Mesenteric fat pad (tissue), 1 donor: ENCODE results near the gene DPM1. TPM values are rescaled to one million over a fixed set of nuclear protein-coding genes. Genes with fewer than 3 reads are reported as not detected.

ENCODE experiments used
- DNase-seq: peaks from one replicate; pipeline ENCODE4 v3.0.0-alpha.2; 2020; ENCODE audit warnings: low spot score
- total RNA-seq: library from RNA; stranded (reverse); fragmentation: NEBNext Ultra II Directional; extraction: Animal tissue kit (Norgen Biotek cat#: 25700); gene quantifications from one replicate; pipeline ENCODE4 v1.2.1, GENCODE V29; 2021
- donor health status: DM: yes; HTN: yes; CAD: no.

Gene DPM1
- total RNA-seq, 1 donor from 2014 or later = 34.2 TPM

DNA sequence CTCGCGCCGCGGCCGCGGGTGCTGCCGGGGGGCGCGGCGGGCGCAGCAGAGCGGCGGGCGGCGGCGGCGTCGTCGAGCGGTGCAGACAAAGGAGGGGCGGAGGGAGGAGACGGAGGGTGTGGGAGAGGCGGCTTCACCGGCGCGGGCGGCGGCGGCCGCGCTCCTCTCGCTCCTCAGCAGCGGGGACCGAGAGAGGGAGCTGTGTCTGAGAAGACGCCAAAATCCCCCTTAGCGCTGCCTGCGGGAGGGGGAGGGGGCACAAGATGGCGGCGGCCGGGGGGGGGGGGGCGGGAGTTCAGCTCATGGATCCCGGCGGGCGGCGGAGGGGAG, 27.4 kb downstream of the DPM1 start:
- DNase-seq = no peak

DNA sequence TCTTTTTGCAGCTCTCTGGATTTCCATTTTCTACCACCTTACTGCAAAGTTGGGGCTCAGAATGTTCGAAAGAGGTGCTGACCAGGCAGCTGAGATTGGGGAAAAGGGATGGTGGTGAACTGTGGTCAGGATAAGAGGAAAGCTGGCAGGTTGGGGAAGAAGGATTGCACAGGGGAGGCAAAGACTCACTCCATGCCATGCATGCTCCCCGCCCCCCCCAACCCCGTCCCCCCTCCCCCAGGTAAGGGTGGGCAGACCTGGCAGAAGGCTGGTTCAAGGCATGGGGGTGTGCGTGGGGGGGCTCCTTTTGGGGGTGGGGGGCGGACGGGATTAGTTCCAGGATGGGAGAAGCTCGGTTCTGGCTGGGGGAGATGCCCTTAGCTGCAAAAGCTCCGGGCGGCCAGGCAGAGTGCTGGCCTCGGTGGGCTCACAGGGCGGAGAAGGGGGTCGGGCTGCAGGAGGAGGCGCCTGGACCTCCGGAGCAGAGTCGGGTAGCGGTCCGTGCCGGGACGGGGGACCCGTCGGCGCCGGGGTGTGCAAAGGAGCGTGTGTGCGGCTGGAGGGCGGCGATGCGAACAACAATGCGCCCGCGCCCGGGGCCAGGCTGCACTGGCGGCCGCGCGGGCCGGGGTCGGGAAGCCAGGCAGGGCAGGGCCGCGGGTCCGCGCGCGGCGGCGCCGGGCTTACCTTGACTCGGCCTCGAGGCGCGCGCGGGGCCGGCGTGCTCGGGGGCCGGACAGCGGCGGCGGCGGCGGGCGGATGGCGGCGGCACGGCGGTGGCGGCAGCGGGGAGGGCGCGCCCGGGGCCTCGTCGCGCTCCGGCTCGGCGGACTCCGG, 28.0 kb downstream of the DPM1 start:
- peak; percentile 90 for DNase-seq

DNA sequence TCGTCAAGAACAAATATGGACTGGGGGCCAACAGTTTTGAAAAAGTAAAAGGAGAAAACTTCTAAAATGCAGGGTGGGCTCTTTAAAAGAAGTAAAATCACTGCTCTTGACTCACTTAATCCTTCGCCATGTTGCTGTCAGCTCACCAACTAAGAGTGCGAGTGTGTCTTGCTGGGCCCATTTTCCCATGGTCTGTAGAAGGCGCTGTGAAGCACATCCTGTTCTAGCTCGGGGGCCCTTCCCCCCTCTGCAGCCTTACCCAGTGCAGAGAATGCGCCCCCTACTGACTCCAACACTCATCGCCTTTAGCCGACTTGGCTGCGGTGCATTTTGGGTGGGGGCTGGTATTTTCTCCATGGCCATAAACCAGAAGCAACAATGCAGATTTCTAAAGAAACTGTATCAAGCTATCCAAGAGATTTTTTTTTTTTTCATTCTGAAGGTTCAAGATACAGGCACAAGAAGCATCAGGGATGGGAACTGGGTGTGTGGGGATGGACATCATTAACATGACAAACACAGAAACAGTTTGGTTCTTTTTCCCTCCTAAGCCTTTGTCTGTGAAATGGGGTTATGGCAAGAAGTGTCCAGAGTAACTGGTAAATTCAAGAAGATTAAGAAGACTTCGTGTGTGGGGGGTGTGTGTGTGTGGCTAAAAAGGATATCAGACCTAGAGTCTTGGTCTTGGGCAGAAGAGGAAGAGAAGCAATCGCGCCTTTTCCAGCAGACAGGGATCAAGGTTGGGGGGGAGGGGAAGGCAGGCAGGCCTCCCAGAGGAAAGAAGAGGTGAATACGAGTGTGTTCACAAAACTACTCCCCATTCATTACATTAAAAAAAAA, 28.8 kb downstream of the DPM1 start:
- DNase-seq = peak; percentile 92

GRCh38 chr20:50928469-50928868, 29.9 kb downstream of the DPM1 start:
- DNase-seq = no peak

GRCh38 chr20:50926530-50926929, 31.8 kb downstream of the DPM1 start:
- DNase-seq = no peak

- no peak for DNase-seq
Observed at GRCh38 chr20:50924261-50924920, 33.9 kb downstream of the DPM1 start.

DNA sequence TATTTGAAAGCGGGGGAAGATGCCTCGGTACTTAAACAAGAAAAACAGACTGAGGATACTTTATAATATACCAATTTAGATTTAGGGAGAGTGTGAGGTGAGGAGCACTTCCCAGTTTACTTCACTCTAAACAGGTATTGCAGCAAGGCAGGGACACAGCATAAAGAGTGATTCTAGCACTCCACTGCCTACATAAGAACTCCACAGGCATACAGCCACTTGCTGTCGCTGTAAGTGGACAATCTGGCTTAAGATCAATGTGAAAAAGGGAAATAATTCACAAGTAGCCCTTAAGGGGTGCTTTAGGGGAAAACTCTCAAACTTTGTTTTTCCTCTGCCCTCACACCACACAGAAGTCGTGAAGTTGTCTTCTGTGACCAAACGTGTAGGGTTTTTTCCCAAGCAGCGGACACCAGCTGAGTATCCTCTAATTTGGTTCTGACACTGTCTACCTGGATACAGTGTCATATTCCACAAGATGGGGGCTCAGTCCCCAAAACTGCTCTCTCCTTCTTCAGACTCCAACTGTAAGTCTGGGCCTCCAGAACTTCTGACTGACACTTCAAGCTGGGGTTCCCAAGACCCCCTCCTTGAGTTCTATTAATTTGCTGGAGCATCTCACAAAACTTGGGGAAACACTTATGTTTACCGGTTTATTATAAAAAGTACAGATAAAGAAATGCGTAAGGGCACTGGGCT, 36.4 kb downstream of the DPM1 start:
- DNase-seq = no peak

DNA sequence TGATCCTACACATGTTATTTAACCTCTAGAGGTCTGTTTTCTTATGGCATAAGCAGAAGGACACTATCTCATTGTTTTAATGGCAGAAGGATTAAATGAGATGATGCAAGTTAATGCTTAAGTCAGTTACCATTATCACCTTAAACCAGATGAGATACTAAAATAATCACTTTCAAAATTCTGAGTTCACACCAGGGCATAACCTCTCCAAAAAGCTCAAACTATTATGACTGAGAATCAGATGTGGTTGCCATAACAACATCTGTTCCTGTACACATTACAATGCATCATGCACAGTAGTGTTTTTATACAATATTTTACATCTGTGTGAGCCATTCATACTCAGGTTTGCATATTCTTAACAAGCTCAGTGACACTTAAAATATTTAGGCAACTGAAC, 37.3 kb downstream of the DPM1 start:
- no peak for DNase-seq

- DNase-seq = no peak
Observed at GRCh38 chr20:50919567-50919966, 38.8 kb downstream of the DPM1 start.

DNA sequence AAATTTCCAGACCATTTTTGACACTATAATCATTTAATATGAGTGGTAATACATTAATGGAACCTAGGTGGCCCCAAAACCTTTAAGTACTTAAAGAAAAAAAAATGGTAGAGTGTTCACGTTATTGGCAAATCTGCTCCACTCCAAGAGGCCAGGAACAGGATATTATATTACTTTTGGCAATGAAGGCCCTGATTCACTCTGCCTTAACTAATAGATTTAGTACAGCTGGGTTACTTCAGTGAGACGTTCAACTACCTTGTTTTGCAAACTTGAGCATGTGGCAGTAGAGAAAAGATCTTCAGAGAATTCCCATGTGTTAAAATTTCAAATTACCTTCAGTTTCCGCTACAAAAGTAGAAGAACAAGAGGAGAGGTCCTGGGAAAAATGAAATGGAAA, 39.9 kb downstream of the DPM1 start:
- no peak for DNase-seq

DNA sequence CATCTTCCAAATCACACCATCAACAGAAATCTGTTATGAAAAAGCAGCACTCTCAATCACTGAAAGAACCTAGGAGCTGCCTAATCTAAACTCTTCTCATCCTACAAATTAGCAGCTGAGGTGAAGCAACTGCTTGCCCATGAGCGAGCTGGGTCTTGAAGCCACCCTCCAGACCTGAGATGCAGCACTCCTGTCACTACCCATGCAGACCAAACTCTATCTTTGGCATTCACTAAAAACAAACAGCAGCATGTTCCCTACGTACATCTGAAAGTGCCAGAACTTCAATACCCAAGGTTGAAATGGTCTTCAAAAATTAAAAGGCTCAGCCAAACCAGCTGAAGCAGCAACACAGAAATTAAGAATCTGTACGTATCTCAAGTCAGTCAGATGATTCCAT, 41.4 kb downstream of the DPM1 start:
- no peak for DNase-seq

DNA sequence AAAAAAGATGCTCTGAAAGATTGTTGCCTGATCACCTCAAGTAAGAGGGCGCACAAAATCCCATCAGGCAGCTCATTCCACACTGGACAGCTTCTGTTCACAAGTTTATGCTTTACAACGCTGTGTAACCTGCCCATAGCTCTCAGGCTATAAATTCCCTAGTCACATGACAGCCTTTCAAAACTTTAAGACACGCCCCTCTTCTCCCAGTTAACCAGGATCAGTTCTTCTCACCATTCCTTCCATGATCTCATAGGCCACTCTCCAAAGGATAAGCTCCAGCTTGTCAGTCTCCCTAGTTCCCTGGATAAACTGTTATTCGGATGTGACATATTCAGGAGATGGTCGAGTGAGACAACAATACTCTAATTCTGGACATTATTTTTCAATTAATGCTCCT, 42.1 kb downstream of the DPM1 start:
- no peak for DNase-seq

GRCh38 chr20:50915424-50915823, 42.9 kb downstream of the DPM1 start:
- no peak for DNase-seq

DNA sequence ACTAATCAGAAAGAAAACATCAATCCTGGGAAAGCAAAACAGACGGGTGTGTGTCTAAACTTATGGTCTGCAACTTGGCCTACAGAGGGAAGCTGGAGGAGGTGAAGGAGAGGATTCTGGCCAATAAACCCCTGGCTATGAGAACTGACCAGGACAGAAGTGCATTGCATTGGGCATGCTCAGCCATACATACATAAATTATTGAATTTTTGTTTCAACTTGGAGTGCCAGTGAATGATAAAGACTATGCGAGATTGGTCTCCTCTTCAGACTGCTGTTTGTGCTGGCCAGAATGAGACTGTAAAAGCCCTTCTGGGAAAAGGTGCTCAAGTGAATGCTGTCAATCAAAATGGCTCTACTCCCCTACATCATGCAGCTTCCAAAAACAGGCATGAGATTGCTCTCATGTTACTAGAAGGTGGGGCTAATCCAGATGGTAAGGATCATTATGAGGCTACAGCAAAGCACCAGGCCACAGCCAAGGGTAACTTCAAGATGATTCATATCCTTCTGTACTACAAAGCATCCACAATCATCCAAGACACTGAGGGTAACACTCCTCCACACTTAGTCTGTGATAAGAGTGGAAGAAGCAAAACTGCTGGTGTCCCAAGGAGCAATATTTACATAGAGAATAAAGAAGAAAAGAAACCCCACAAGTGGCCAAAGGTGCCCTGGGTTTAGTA, 44.5 kb downstream of the DPM1 start:
- DNase-seq = no peak

DNA sequence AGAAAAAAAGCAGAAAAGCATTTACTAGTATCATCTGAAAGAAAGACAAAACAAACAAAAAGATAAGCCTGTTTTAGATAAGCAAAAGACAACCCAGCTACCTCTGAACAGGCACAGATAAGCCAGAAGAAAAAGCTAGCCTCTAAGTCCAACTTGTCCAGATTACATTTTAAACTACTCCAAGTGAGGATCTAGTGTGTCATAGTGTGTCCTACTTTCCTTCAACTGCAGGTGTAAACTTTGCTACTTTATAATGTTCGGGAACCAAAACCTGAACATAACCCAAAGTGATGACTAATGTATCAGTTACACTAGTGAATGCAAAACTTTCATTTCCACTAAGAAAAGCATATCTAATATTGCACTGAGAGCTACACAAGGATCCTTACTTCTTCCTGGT, 46.6 kb downstream of the DPM1 start:
- DNase-seq = no peak

DNA sequence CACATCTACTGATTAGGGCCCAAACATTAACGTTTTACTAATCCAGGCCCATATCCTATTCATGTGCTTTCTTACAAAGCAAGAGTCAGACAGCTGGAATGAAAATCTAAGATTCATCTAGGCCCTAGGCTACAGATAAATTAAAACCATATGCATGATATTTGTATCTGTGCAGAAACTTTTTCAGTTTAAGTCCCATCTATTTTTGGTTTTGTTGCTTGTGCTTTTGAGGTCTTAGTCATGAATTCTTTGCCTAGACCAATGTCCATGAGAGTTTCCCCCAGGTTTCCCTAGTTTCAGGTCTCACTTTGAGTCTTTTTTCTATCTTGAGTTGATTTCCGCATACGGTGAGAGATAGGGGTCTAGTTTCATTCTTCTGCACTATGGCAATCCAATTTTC, 47.3 kb downstream of the DPM1 start:
- DNase-seq = no peak

DNA sequence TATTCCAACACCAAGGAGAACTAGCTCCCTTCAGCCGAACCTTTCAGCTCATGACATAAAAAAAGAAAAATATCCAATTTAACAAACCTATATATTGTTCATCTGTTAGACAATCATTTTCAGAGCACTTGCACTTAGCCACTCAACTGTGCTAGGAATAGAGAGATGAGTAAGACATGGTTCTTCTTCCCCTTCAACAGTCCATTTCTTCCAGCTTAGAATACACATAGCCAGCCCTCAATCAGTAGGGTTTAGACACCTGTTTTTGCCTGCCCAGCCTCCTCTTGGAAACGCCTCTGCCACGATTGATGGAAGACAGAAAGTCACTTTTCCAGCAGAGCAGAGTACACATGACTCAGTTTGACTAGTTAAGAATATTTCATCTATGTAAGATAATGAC, 48.9 kb downstream of the DPM1 start:
- DNase-seq = no peak

DNA sequence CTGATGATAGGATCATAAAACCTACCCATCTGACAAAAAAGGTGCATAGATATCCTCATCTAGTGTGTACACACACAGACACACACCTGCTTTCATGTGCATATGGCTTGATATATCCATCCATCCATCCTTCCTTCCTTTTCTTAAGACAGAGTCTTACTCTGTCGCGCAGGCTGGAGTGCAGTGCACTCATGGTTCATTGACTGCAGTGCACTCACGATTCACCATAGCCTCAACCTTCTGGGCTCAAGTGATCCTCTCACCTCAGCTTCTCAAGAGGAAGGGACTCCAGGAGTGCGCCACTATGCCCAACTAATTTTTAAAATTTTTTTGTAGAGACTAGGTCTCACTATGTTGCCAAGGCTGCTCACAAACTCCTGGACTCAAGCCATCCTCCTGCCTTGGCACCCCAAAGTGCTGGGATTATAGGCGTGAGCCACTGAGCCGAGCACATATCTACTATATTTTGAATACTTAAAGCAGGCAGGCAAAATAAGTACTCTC, 54.2 kb downstream of the DPM1 start:
- DNase-seq = no peak

GRCh38 chr20:50903353-50904051, 54.8 kb downstream of the DPM1 start:
- DNase-seq = no peak

DNA sequence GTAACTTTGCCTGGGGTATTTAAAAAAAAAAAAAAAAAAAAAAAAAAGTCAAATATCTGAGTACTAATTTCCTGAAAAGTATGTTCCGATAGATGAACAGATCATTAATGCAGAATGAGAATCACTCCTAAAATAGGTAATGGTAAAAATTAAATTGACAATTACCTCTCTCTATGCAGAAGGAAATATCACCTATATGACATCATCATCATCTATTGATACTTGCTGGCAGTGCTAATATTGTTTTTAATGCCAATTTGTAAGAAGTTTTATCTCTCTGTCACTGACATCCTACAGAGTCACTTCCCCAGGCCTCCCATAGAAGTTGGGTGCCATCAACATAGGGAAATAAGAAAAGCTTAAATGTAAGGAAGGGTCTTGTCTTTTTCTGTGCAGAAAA, 57.0 kb downstream of the DPM1 start:
- no peak for DNase-seq
